Mammary epithelial cell (primary cell): Measurements from ENCODE around the gene B3GLCT.

Experiments
- CTCF ChIP-seq, 2 donors: IDR thresholded peaks in 1 of 2; conservative IDR thresholded peaks in 1 of 2; 2 replicates each; pipeline ENCODE4 v1.5.1; 2011 to 2012; ENCODE audit warnings: inconsistent platforms in 2 of 2, low read length in 2 of 2, mild to moderate bottlenecking in 2 of 2, control low read depth in 1 of 2, low read depth in 1 of 2; ENCODE audit not compliant: insufficient read depth in 1 of 2; ENCODE audit errors: extremely low read depth in 1 of 2
- EZH2 ChIP-seq: IDR thresholded peaks from 2 replicates; pipeline ENCODE4 v1.6.1; 2012; ENCODE audit warnings: low read length, inconsistent platforms, borderline replicate concordance

GRCh38 chr13:31227063-31227462 is 27.3 kb downstream of the B3GLCT start:
- TF ChIP-seq CTCF (conservative IDR thresholded peaks at IDR 0.05 in 1 of 2, IDR thresholded peaks at IDR 0.05 in 1 of 2; ENCODE audit: extremely low read depth in 1 of 2, insufficient read depth in 1 of 2, low read depth in 1 of 2, low read length in 2 of 2): no peak
- no peak for TF ChIP-seq EZH2
